Neural crest cell (in vitro differentiated cells): Measurements from ENCODE around the gene ANKRD62. TPM values are rescaled to one million over a fixed set of nuclear protein-coding genes. Genes with fewer than 3 reads are reported as not detected.

Experiments used
- DNase-seq: peaks from one replicate; pipeline ENCODE4 v3.0.0; 2021; ENCODE audit warnings: low read depth, mixed read lengths, low spot score
- H3K27ac Mint-ChIP-seq: one replicate; pipeline ENCODE4 v1.8.0; 2021; ENCODE audit warnings: mild to moderate bottlenecking, mixed read lengths; ENCODE audit not compliant: unreplicated experiment
- H3K27me3 Mint-ChIP-seq: 2 replicates; pipeline ENCODE4 v1.8.0; 2021; ENCODE audit warnings: low read depth, mild to moderate bottlenecking, mixed read lengths
- H3K36me3 Mint-ChIP-seq: 2 replicates; pipeline ENCODE4 v1.8.0; 2021; ENCODE audit warnings: low read depth, mild to moderate bottlenecking, mixed read lengths
- H3K4me1 Mint-ChIP-seq: 2 replicates; pipeline ENCODE4 v1.8.0; 2021; ENCODE audit warnings: mixed read lengths
- H3K4me3 Mint-ChIP-seq: one replicate; pipeline ENCODE4 v1.8.0; 2021; ENCODE audit warnings: mild to moderate bottlenecking, mixed read lengths
- H3K9me3 Mint-ChIP-seq: 2 replicates; pipeline ENCODE4 v1.8.0; 2021; ENCODE audit warnings: mixed read lengths
- long read RNA-seq: library from polyadenylated mRNA; unstranded; transcript quantifications from one replicate; pipeline ENCODE4 v2.0.0, GENCODE V29; 2020
- total RNA-seq: library from RNA; stranded (reverse); gene quantifications from 2 replicates; pipeline ENCODE4 v1.2.1, GENCODE V29; 2021
- TF ChIP-seq, protein P1 (sequence below): fragments of 200-600 bp; sonication (generic); conservative IDR thresholded peaks from 2 replicates; pipeline ENCODE4 v1.5.0; 2021; ENCODE audit warnings: antibody characterized with exemption, mild to moderate bottlenecking

Gene ANKRD62
- total RNA-seq = not detected in 2 replicates
- long read RNA-seq = 0 reads

DNA sequence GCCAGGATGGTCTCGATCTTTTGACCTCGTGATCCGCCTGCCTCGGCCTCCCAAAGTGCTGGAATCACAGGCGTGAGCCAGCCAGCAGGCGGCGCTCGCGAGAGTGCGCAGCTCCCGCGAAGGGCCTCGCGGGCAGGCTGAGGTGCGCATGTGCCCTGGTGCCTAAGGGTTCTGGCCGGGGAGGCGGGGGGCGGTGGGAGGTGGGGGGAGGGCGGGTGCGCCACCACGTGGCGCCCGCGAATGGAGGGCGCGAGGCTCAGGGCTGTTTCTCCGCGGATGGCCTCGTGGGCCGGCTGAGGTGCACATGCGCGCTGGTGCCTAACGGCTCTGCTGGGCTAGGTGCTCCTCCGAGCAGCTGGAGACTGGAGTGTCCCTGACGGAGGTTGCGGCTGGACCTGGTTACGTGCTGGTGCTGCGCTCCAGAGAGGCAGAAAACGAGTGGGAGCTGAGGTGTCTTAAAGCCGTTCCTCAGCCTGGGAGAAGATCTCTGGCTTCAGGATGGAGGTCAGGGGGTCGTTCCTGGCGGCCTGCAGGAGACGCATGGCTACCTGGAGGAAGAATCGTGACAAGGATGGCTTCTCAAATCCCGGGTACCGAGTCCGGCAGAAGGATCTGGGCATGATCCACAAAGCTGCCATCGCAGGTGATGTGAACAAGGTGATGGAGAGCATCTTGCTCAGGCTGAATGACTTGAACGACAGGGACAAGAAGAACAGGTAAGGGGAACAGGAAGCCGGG is at the start of gene ANKRD62:
TSS of gene ANKRD62 (plus strand) at position 324 of the 738 bp plus-strand sequence. CDS start at position 499, 175 bp downstream.
- Mint-ChIP-seq H3K27me3 (peaks cover 10% of the 10 kb centered on the region), H3K9me3 (no peaks in the 10 kb centered on the region), H3K27ac (no peak within 1 kb of the TSS), H3K4me3 (no peak within 1 kb of the TSS), H3K4me1 (no peaks in the 10 kb centered on the region), H3K36me3 (no peaks in the 10 kb centered on the region)
- no peak for DNase-seq
- TF ChIP-seq, protein P1, sequence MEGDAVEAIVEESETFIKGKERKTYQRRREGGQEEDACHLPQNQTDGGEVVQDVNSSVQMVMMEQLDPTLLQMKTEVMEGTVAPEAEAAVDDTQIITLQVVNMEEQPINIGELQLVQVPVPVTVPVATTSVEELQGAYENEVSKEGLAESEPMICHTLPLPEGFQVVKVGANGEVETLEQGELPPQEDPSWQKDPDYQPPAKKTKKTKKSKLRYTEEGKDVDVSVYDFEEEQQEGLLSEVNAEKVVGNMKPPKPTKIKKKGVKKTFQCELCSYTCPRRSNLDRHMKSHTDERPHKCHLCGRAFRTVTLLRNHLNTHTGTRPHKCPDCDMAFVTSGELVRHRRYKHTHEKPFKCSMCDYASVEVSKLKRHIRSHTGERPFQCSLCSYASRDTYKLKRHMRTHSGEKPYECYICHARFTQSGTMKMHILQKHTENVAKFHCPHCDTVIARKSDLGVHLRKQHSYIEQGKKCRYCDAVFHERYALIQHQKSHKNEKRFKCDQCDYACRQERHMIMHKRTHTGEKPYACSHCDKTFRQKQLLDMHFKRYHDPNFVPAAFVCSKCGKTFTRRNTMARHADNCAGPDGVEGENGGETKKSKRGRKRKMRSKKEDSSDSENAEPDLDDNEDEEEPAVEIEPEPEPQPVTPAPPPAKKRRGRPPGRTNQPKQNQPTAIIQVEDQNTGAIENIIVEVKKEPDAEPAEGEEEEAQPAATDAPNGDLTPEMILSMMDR = no peak

DNA sequence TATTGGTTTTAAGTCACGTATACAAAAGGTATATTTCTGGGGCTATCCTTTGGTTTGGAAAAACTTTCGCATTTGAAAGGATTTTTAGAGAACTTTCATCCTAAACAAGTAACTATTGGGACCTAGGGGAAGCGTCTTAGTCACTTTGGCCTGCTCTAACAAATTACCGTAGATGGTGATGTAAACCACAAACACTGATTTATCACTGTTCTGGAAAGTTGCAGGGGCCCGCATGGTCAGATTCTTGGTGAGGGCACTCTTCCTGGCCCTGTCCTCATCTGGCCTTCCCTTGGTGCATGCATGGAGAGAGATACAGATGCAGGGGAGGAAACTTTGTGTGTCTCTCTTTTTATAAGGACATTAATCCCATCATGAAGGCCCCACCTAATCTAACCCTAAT is 49.1 kb upstream of the ANKRD62 start:
- no peak overlapping the region for H3K4me3 Mint-ChIP-seq

DNA sequence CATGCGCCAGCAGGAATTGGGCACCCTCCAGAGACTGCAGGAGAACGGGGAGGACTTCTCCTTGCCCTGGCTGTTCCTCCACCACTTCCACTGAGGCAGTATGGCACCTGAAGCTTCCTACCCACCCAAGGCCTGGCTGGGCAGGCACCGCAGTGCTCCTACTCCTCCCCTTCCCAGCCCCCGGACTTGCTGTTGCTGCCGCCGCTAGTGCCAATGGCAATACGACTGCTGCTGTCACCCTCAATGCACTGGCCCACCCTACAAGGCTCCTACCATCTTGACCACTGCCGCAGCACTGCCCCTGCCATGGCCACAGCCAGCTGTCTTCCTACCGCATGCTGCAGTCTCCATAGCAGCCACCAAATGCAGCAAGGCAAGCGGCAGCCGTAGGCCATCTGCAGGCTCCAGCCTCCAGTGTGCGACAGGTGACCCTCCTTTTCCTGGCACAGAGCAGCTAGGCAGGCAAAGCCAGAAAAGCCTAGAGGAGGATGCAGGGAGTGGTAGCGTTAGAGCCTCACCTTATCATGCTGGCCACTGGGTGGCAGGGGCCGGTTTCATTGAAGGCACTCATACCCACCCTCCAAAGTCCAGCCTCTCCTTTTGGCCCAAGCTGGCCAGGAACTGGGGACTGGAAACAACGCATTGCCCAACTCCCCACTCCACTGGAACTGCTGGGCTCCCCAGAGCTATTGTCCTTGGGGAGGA is 47.4 kb upstream of the ANKRD62 start:
- no peak overlapping the region for H3K27ac Mint-ChIP-seq
- no peaks in the 10 kb centered on the region for H3K9me3 Mint-ChIP-seq
- no peak for DNase-seq
- H3K4me3 Mint-ChIP-seq = no peak overlapping the region
- TF ChIP-seq, protein P1 = no peak
- peaks cover 2% of the 10 kb centered on the region for H3K27me3 Mint-ChIP-seq
- no peaks in the 10 kb centered on the region for H3K36me3 Mint-ChIP-seq
- no peaks in the 10 kb centered on the region for H3K4me1 Mint-ChIP-seq

More for the DNA sequence above, 49.1 kb upstream of the ANKRD62 start:
- no peak for DNase-seq
- TF ChIP-seq, protein P1 = no peak
- Mint-ChIP-seq H3K9me3 (no peaks in the 10 kb centered on the region), H3K27ac (no peak overlapping the region), H3K36me3 (no peaks in the 10 kb centered on the region), H3K4me1 (no peaks in the 10 kb centered on the region), H3K27me3 (peaks cover 18% of the 10 kb centered on the region)

DNA sequence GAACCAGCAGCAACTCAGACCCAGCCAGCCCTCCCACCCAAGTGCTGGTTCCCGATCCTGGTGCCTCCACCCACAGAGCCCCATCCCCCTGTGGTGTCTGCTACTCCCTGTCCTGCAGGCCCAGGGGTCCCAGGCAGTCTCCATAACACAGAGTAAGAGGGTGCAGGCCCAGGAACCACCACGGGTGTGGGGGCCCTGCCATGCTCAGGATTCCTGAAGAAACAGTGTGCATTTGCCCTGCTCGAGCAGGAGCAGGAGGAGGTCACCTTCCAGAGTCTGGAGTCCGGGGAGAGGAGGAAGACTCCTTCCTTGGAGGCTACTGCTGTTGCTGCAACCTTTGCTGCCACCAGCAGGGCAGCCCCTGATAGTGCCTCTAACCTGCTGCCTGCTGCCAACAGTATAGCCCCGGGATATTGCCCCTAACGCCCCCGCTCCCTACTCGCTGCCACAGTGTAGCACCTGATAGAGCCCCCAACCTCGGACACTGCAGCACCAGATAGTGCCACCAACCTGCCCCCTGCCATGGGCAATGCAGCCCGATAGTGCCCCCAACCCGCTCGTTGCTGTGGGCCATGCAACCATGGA is 46.8 kb upstream of the ANKRD62 start:
- TF ChIP-seq, protein P1 = no peak
- no peak for DNase-seq

DNA sequence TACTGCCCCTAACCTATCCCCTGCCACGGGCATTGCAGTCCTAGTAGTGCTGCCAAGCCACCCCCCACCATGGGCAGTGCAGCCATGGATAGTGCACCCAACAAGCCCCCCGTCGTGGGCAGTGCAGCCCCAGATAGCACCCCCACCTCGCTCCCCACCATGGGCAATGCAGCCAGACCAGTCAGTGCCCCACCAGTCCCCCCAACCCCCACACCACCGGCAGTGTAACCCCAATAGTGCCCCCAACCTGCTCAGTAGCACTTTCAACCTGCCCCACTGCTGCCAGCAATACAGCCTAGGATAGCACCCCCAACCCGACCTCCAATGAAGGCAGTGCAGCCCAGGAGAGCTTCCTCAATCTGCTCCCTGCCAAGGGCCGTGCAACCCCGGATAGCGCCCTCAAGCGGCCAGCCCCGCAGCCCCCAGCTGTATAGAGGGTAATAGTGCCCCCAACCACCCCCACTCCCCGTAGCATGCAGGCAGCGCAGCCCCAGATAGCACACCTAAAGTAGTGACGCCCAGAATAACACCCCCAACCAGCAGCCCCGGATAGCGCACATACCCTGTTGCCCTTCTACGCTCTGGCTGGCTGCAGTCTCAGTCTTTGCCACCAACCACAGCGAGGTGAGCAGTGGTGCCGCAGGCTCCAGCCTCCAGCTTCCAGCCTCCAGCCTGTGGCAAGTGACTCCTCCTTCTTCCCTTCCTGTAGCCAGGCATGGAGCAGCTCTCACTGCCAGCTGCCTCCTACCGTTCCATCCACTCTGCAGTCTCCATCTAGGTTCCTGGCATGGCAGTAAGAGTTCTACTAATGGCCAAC is 45.4 kb upstream of the ANKRD62 start:
- H3K4me1 Mint-ChIP-seq = no peaks in the 10 kb centered on the region

More for the DNA sequence above, 46.8 kb upstream of the ANKRD62 start:
- Mint-ChIP-seq H3K27me3 (no peaks in the 10 kb centered on the region), H3K4me3 (no peak overlapping the region), H3K4me1 (no peaks in the 10 kb centered on the region), H3K36me3 (no peaks in the 10 kb centered on the region), H3K27ac (no peak overlapping the region), H3K9me3 (no peaks in the 10 kb centered on the region)

More for the DNA sequence above, 45.4 kb upstream of the ANKRD62 start:
- TF ChIP-seq, protein P1 = no peak
- H3K4me3 Mint-ChIP-seq = no peak overlapping the region
- H3K27me3 Mint-ChIP-seq = no peaks in the 10 kb centered on the region
- H3K27ac Mint-ChIP-seq = no peak overlapping the region
- H3K36me3 Mint-ChIP-seq = no peaks in the 10 kb centered on the region
- no peaks in the 10 kb centered on the region for H3K9me3 Mint-ChIP-seq
- DNase-seq = no peak
